Panc1 (cell line): ENCODE data around the gene DCUN1D2. TPM values are rescaled to one million over a fixed set of nuclear protein-coding genes. Genes with fewer than 3 reads are reported as not detected.

Experiments
- ATAC-seq: fragments of 200-7000 bp; cut with Tn5 transposase; 2 replicates; pipeline ENCODE4 v1.9.1; 2020; ENCODE audit warnings: mild to moderate bottlenecking, moderate library complexity
- Bru-seq: library from RNA; stranded (reverse); fragments of 400-500 nt; gene quantifications from one replicate; lab custom pipeline; 2021; lab: Mats Ljungman, UMichigan
- BruChase-seq, 2 experiments: library from RNA; stranded (reverse); fragments of 400-500 nt; gene quantifications; one replicate each; lab custom pipeline; 2021; lab: Mats Ljungman, UMichigan
- BruUV-seq: library from RNA; stranded (reverse); fragments of 400-500 nt; replicated peaks from 2 replicates; lab custom pipeline; 2021; lab: Mats Ljungman, UMichigan
- CTCF ChIA-PET: fragments of 300-600 bp; sonication (Branson Sonifier 250); formaldehyde crosslinking; loops from one replicate; lab custom pipeline; 2022; ENCODE audit warnings: antibody characterized with exemption; lab: Charles Lee
- POLR2A ChIA-PET: fragments of 300-600 bp; sonication (Branson Sonifier 250); formaldehyde crosslinking; loops from one replicate; lab custom pipeline; 2022; ENCODE audit warnings: antibody characterized with exemption; lab: Charles Lee
- DNase-seq: peaks from one replicate; pipeline ENCODE4 v3.0.0-alpha.2; 2010; ENCODE audit warnings: low read depth, low spot score
- H3K27ac ChIP-seq: 2 replicates; pipeline ENCODE4 v1.5.1; 2011; ENCODE audit warnings: mild to moderate bottlenecking, low read length, inconsistent platforms
- H3K27me3 ChIP-seq: fragments of 200-500 bp; sonication (Bioruptor generic); 2 replicates; pipeline ENCODE4 v1.6.0; 2014; ENCODE audit warnings: low read length, inconsistent platforms; ENCODE audit not compliant: control insufficient read depth, insufficient read depth
- H3K36me3 ChIP-seq: fragments of 200-500 bp; sonication (Bioruptor generic); 2 replicates; pipeline ENCODE4 v1.5.1; 2014; ENCODE audit warnings: inconsistent platforms, mild to moderate bottlenecking, low read length, moderate library complexity; ENCODE audit not compliant: control insufficient read depth, insufficient read depth
- H3K4me1 ChIP-seq: 2 replicates; pipeline ENCODE4 v1.5.1; 2011; ENCODE audit warnings: inconsistent platforms, mild to moderate bottlenecking, low read length, moderate library complexity; ENCODE audit not compliant: control insufficient read depth, insufficient read depth
- H3K4me3 ChIP-seq, 2 experiments: 2 replicates each; pipeline ENCODE4 v1.5.1; 2011 to 2012; ENCODE audit warnings: low read depth in 2 of 2, low read length in 2 of 2, mild to moderate bottlenecking in 2 of 2, inconsistent platforms in 1 of 2, moderate library complexity in 1 of 2
- H3K9me3 ChIP-seq: fragments of 200-500 bp; sonication (Bioruptor generic); 2 replicates; pipeline ENCODE4 v1.5.1; 2014; ENCODE audit warnings: low read depth, mild to moderate bottlenecking, inconsistent platforms, low read length, moderate library complexity; ENCODE audit not compliant: control insufficient read depth, insufficient read depth
- CTCF ChIP-seq: fragments of 450-650 bp; IDR thresholded peaks from 2 replicates; pipeline ENCODE4 v1.5.1; 2017; ENCODE audit warnings: mild to moderate bottlenecking
- POLR2AphosphoS5 ChIP-seq: IDR thresholded peaks from 2 replicates; pipeline ENCODE4 v1.6.1; 2012; ENCODE audit warnings: mild to moderate bottlenecking, low read depth, low read length, moderate library complexity
- REST ChIP-seq, 2 experiments: IDR thresholded peaks; 2 replicates each; pipeline ENCODE4 v1.6.1; 2011 to 2012; ENCODE audit warnings: low read depth in 2 of 2, control low read depth in 1 of 2, low read length in 1 of 2, mild to moderate bottlenecking in 1 of 2, moderate library complexity in 1 of 2; ENCODE audit not compliant: insufficient read depth in 1 of 2
- SIN3A ChIP-seq: IDR thresholded peaks from 2 replicates; pipeline ENCODE4 v1.6.1; 2012; ENCODE audit warnings: low read depth, mild to moderate bottlenecking, low read length, moderate library complexity, borderline replicate concordance; ENCODE audit not compliant: insufficient read depth
- TCF7L2 ChIP-seq: IDR thresholded peaks from 2 replicates; pipeline ENCODE4 v1.6.1; 2011; ENCODE audit warnings: mild to moderate bottlenecking, low read depth, low read length, inconsistent platforms
- in situ Hi-C: cut with HindIII; loops from 2 replicates; pipeline ENCODE4 v1.10.0; 2016; ENCODE audit warnings: low sequenced_read_pairs, low pct_unique_long_range_greater_than_20kb
- intact Hi-C: fragments of 100-400 bp; cut with micrococcal nuclease; formaldehyde crosslinking; loops from one replicate; pipeline ENCODE4 v1.10.0; 2022; ENCODE audit not compliant: unreplicated experiment
- long read RNA-seq: library from polyadenylated mRNA; unstranded; transcript quantifications from one replicate; pipeline ENCODE4 v2.0.0, GENCODE V29; 2021; ENCODE audit not compliant: unreplicated experiment
- polyA plus RNA-seq: library from polyadenylated mRNA; unstranded; fragments of >200 nt; gene quantifications from one replicate; pipeline ENCODE4 v1.2.1, GENCODE V29; 2012; ENCODE audit warnings: missing spikeins; ENCODE audit not compliant: insufficient read length
- total RNA-seq: library from RNA; stranded (reverse); gene quantifications from one replicate; pipeline ENCODE4 v1.2.1, GENCODE V29; 2021; ENCODE audit not compliant: unreplicated experiment

DCUN1D2 gene
- total RNA-seq (22.8 TPM), Bru-seq, nascent RNA (percentile 73 among the genes with signal in this experiment), BruChase-seq, experiment 1, labeled RNA remaining after a 2-hour chase (percentile 88 among the genes with signal in this experiment), BruChase-seq, experiment 2, labeled RNA remaining after a 6-hour chase (percentile 79 among the genes with signal in this experiment)
- 9.0 TPM for polyA plus RNA-seq
- long read RNA-seq, partial matches to known transcripts = 4 of 17 reads
- long read RNA-seq, other reads (novel, unspliced or antisense) = 9 of 17 reads

- H3K9me3 ChIP-seq = no peaks in the 10 kb centered on the region
- H3K4me3 ChIP-seq = peak within 1 kb of the TSS; percentile 77 to 87
- ATAC-seq = peak; percentile 94
- BruUV-seq = no TSS peak
- in situ Hi-C loops (no loop called here), intact Hi-C loops (no loop called here)
- peak; percentile 25; the same call in 1 of the 2 replicates for TF ChIP-seq TCF7L2
- peak; percentile 69; the same call in 1 of the 2 replicates for TF ChIP-seq SIN3A
- TF ChIP-seq POLR2AphosphoS5 = peak; percentile 45; the same call in 1 of the 2 replicates
- no peak for TF ChIP-seq REST (IDR thresholded peaks at IDR 0.05; ENCODE audit: insufficient read depth in 1 of 2, low read depth in 2 of 2, low read length in 1 of 2)
- no peak for TF ChIP-seq CTCF
- DNase-seq = no peak
- peaks cover 5% of the 10 kb centered on the region for H3K36me3 ChIP-seq
- H3K27ac ChIP-seq = peak within 1 kb of the TSS; percentile 94
- H3K27me3 ChIP-seq = no peaks in the 10 kb centered on the region
- CTCF ChIA-PET = no interaction called here
- POLR2A ChIA-PET = interaction anchor here (0.6 kb wide), 1 partner anchor 766 kb away, joined by 4 read pairs; no protein-coding TSS in a partner anchor
- peaks cover 32% of the 10 kb centered on the region for H3K4me1 ChIP-seq
These were observed at the start of gene DCUN1D2 for GRCh38 chr13:113490496-113491417. Gene DCUN1D2, minus strand, starts transcription at chr13:113490711. Its CDS starts 42 bp downstream, at chr13:113490669.

- in situ Hi-C loops = no loop called here
- H3K27me3 ChIP-seq = no peaks in the 10 kb centered on the region
- H3K4me3 ChIP-seq = no peak overlapping the region
- H3K4me1 ChIP-seq = no peaks in the 10 kb centered on the region
- BruUV-seq = no TSS peak
- no peak for ATAC-seq
- H3K27ac ChIP-seq = no peak overlapping the region
- CTCF ChIA-PET = no interaction called here
- TF ChIP-seq SIN3A (no peak), REST (IDR thresholded peaks at IDR 0.05; ENCODE audit: insufficient read depth in 1 of 2, low read depth in 2 of 2, low read length in 1 of 2) (no peak), POLR2AphosphoS5 (no peak), CTCF (no peak), TCF7L2 (no peak)
- H3K9me3 ChIP-seq = no peaks in the 10 kb centered on the region
- no peaks in the 10 kb centered on the region for H3K36me3 ChIP-seq
- no peak for DNase-seq
- POLR2A ChIA-PET = no interaction called here
- intact Hi-C loops = no loop called here
These were observed 49.3 kb upstream of the DCUN1D2 start for GRCh38 chr13:113539822-113540221.
